GM12801 (cell line): Measurements from ENCODE around the gene SPAAR.

Source experiments
- TF ChIP-seq, protein P1 (sequence below): IDR thresholded peaks from one replicate; pipeline ENCODE4 v1.5.1; 2011; ENCODE audit warnings: control low read depth; ENCODE audit not compliant: insufficient read length; ENCODE audit errors: extremely low read depth

Gene SPAAR

DNA sequence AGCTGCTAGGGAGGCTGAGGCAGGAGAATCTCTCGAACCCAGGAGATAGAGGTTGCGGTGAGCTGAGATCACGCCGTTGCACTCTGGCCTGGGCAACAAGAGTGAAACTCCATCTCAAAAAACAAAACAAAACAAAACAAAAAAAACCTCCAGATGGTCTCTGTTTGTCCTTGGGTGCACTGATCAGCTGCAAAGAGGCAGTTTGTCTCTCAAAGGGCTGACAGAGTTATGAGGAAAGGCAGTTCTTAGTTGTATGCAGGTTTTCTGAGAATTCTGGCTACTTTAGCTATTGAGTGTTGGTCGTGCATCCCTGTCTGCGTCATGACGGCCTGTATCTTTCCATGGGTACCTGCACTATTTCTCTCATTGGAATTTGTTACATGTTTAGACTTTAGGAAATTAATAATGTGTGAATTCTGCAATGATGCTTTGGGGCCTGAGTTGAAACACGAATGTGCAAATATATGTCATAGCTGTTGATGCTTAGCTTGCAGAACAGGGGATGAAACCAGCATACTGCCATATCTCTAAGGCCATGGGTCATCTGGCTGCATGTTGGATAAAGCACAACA lies 30.5 kb downstream of the SPAAR start:
- TF ChIP-seq, protein P1, sequence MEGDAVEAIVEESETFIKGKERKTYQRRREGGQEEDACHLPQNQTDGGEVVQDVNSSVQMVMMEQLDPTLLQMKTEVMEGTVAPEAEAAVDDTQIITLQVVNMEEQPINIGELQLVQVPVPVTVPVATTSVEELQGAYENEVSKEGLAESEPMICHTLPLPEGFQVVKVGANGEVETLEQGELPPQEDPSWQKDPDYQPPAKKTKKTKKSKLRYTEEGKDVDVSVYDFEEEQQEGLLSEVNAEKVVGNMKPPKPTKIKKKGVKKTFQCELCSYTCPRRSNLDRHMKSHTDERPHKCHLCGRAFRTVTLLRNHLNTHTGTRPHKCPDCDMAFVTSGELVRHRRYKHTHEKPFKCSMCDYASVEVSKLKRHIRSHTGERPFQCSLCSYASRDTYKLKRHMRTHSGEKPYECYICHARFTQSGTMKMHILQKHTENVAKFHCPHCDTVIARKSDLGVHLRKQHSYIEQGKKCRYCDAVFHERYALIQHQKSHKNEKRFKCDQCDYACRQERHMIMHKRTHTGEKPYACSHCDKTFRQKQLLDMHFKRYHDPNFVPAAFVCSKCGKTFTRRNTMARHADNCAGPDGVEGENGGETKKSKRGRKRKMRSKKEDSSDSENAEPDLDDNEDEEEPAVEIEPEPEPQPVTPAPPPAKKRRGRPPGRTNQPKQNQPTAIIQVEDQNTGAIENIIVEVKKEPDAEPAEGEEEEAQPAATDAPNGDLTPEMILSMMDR, result no peak

DNA sequence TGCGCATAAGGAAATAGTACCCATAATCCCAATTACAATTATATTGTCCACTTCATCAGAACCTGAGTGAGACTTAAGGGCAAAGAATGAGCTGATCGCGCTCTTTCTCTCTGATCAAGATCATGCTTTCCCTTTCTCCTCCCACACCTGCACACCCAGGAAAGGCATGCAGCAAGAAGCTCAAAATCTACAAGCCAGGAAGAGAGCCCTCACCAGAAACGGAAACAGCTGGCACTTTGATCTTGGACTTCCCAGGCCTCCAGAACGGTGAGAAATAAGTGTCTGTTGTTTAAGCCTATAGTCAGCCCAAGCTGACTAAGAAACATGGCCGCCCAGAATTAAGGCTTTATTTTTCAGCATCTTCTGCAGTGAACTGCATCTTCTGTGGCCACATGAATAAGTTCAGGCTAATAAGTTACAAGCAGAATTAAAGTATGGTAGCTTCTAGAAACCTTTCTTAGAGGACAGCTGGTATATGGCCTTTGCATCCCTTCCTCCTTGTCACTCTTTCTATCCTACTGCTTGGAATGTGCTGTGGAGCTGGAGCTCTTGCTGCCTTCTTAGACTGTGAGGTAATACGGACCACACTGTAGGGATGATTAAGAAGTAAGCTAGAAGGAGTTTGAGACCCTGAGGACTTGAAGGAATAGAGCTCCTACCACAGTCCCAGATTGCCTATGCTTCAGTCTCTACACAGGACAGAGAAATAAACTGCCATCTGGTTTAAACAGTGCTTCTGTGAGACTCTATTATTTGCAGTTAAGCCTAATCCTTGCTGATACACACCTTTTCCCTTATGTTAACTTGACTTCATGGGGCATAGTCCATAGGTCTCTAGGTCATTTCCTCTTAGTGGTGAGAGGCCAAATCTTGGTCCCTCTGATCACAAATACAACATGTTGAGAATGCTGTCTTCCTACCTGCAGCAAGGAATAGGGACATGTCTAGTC lies 31.4 kb downstream of the SPAAR start:
- TF ChIP-seq, protein P1, result no peak

DNA sequence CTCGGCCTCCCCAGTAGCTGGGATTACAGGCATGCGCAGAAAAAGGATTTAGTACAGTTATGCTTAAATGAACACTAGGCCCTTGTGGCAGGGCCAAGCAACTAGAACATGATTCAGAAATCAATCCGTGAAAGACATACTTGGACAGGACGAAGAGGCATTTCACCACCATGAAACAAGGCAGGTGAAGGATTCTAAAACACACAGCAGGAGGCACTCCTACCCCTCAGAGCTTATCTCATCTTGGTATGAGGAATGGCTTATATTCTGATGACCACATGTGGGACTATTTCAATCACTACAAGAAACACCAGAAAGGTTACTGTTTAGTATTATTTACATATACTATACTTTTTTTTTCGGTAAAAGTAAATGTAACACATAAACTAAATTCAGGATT lies 33.0 kb downstream of the SPAAR start:
- TF ChIP-seq, protein P1, result no peak

DNA sequence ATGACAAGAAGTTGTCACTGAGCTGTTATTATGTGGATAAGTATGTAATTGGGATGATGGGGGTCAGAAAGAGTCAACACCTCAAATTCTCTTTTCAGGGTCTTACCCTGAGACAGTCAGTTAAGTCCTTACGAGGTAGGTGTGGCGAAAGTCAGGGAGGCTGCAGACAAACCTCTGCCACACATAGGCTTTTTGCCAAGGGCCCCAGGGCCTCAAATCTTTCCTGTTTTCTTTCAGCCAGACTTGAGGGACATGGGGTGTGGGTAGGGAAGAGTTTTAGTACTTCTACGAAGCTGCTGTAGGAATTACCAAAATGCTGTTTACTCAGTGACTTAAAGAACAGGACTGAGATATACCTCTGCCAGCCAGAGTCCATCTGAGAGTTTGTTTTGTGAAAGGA lies 34.9 kb downstream of the SPAAR start:
- TF ChIP-seq, protein P1, result no peak

DNA sequence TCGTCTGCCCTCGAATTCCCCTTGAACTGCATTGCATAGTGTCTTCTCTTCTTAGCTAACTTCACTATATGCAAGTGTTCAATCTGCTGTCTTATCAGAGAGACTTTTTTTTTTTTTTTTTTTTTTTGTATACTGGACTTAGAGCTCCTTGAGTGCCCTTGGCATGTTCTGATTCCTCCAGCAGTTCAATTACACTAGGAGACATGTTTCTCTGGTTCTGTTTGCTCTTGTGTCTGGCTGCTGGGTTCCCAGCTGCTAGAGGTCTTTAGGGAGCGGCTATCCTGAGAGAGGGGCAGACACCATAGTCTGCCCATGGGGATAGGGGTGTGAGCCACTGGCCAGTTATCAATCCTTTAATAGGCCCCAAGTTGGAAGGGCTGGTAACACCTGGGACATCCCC lies 35.6 kb downstream of the SPAAR start:
- TF ChIP-seq, protein P1, result no peak

DNA sequence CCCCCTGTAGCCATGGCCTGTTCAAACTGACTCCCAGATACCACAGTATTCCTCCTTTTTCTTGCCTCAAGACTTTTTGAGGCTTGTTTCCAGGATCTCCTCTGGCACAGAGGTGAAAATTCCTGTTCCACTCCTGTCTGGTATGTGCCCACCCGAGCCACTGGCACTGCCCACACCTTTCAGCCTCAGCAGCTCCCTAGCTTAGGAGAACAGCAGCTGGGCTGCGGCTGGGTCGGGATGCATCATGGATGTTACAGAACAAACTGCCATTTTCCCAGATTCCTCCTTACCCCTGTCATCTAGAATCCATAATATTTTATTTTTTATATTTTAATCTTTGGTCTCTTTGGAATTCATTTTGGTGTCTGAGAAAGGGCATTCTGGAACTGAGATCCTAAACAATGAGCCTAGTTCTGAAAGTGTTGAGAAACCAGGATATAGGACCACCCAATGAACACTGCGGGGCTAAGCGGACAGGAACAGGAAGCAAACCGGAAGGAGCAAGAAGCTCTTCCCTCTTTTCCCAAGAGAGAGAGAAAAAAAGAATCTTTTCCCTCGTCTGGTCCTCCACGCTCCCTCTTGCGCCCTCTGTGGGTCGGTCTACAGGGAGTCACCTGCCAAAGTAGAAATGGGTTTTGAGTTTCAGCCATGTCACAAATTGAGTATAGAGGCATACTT lies 36.2 kb downstream of the SPAAR start:
- TF ChIP-seq, protein P1, result no peak

DNA sequence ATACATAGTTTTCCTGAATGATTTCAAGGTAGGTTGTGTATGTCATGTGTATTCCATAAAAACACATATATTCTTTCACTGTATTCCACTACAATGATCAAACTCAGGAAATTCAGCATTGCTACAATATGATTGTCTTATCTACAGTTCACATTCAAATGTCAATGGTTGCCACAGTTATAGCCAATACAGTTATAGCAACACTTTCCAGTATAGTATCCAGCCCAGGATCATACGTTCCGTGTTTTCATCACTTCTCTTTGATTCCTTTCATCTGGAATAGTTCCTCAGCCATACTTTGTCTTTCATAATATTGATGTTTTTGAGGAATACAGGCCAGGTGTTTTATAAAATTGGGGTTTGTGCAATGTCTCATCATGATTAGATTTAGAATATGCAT lies 39.2 kb downstream of the SPAAR start:
- TF ChIP-seq, protein P1, result no peak
